Neural cell (in vitro differentiated cells): Measurements from ENCODE around the gene GPI. TPM values are rescaled to one million over a fixed set of nuclear protein-coding genes. Genes with fewer than 3 reads are reported as not detected.
"Not testable (repeated sequence)": the region's sequence is repeated elsewhere in the genome, so short reads cannot be mapped to it uniquely, and the experiment has no call there.

Experiments used
- H2AFZ ChIP-seq: fragments of 200-600, 300-800 bp; sonication (generic), shearing (Covaris generic); 2 replicates; pipeline ENCODE4 v1.6.0; 2014; ENCODE audit warnings: low read depth, mild to moderate bottlenecking, antibody characterized with exemption, low read length, moderate library complexity
- H3F3A ChIP-seq: fragments of 200-600 bp; shearing (Covaris generic); 2 replicates; pipeline ENCODE4 v1.6.1; 2016; ENCODE audit warnings: mild to moderate bottlenecking, moderate library complexity, mixed read lengths, antibody characterized with exemption, low read length; ENCODE audit not compliant: insufficient read depth, poor library complexity, severe bottlenecking
- H3K27ac ChIP-seq: fragments of 200-600, 300-800 bp; sonication (generic), shearing (Covaris generic); 2 replicates; pipeline ENCODE4 v1.5.1; 2014; ENCODE audit warnings: mild to moderate bottlenecking, low read length, moderate library complexity
- H3K27me3 ChIP-seq: fragments of 300-800, 200-600 bp; sonication (generic), shearing (Covaris generic); 2 replicates; pipeline ENCODE4 v1.6.0; 2014; ENCODE audit warnings: mild to moderate bottlenecking, low read depth, low read length, moderate library complexity; ENCODE audit not compliant: insufficient read depth
- H3K36me3 ChIP-seq: fragments of 300-800, 200-600 bp; sonication (generic), shearing (Covaris generic); 2 replicates; pipeline ENCODE4 v1.5.1; 2014; ENCODE audit warnings: mild to moderate bottlenecking, antibody characterized with exemption, low read length, moderate library complexity; ENCODE audit not compliant: insufficient read depth
- H3K4me2 ChIP-seq: fragments of 300-800, 200-600 bp; sonication (generic), shearing (Covaris generic); 2 replicates; pipeline ENCODE4 v1.6.0; 2014; ENCODE audit warnings: mild to moderate bottlenecking, low read length
- H3K4me3 ChIP-seq: fragments of 300-800, 200-600 bp; sonication (generic), shearing (Covaris generic); 2 replicates; pipeline ENCODE4 v1.5.1; 2014; ENCODE audit warnings: mild to moderate bottlenecking, low read length, moderate library complexity
- H3K79me2 ChIP-seq: fragments of 200-600 bp; shearing (Covaris generic); replicated peaks from 2 replicates; pipeline ENCODE4 v1.6.0; 2014; ENCODE audit warnings: mild to moderate bottlenecking, low read length, moderate library complexity; ENCODE audit not compliant: insufficient read depth
- H3K9ac ChIP-seq: fragments of 300-800, 200-600 bp; sonication (generic), shearing (Covaris generic); 2 replicates; pipeline ENCODE4 v1.6.1; 2016; ENCODE audit warnings: mild to moderate bottlenecking, low read length, mixed read lengths
- H3K9me2 ChIP-seq: fragments of 200-600 bp; shearing (Covaris generic); 2 replicates; pipeline ENCODE4 v1.6.1; 2016; ENCODE audit warnings: mild to moderate bottlenecking, low read length, mixed read lengths; ENCODE audit not compliant: insufficient read depth
- H3K9me3 ChIP-seq: fragments of 200-600, 300-800 bp; sonication (generic), shearing (Covaris generic); 2 replicates; pipeline ENCODE4 v1.6.1; 2016; ENCODE audit warnings: mild to moderate bottlenecking, mixed run types, low read length, moderate library complexity, mixed read lengths
- H4K20me1 ChIP-seq: fragments of 200-600 bp; shearing (Covaris generic); 2 replicates; pipeline ENCODE4 v1.6.1; 2016; ENCODE audit warnings: mild to moderate bottlenecking, mixed run types; ENCODE audit not compliant: insufficient read depth
- CTCF ChIP-seq: fragments of 450-650 bp; IDR thresholded peaks from 2 replicates; pipeline ENCODE4 v1.5.1; 2014; ENCODE audit warnings: antibody characterized with exemption, mild to moderate bottlenecking, moderate library complexity; ENCODE audit not compliant: poor library complexity, severe bottlenecking
- EP300 ChIP-seq: fragments of 450-650 bp; conservative IDR thresholded peaks from 2 replicates; pipeline ENCODE4 v1.6.1; 2014; ENCODE audit warnings: antibody characterized with exemption, mild to moderate bottlenecking, moderate library complexity; ENCODE audit not compliant: poor library complexity, severe bottlenecking
- EZH2 ChIP-seq: fragments of 200-600, 300-800 bp; shearing (Covaris generic), sonication (generic); IDR thresholded peaks from 2 replicates; pipeline ENCODE4 v1.6.1; 2014; ENCODE audit warnings: antibody characterized with exemption, low read length, borderline replicate concordance, mild to moderate bottlenecking; ENCODE audit not compliant: insufficient read depth, poor library complexity, severe bottlenecking
- MXI1 ChIP-seq: fragments of 450-650 bp; conservative IDR thresholded peaks from 2 replicates; pipeline ENCODE4 v1.6.1; 2014; ENCODE audit warnings: antibody characterized with exemption, mild to moderate bottlenecking; ENCODE audit not compliant: poor library complexity, severe bottlenecking
- POLR2AphosphoS5 ChIP-seq: IDR thresholded peaks from 2 replicates; pipeline ENCODE4 v1.6.1; 2012
- RAD21 ChIP-seq: fragments of 450-650 bp; conservative IDR thresholded peaks from 2 replicates; pipeline ENCODE4 v1.6.1; 2014; ENCODE audit warnings: antibody characterized with exemption, mild to moderate bottlenecking, moderate library complexity
- SMC3 ChIP-seq: fragments of 450-650 bp; conservative IDR thresholded peaks from 2 replicates; pipeline ENCODE4 v1.6.1; 2014; ENCODE audit warnings: antibody characterized with exemption, mild to moderate bottlenecking, moderate library complexity; ENCODE audit not compliant: poor library complexity
- TAF1 ChIP-seq: IDR thresholded peaks from 2 replicates; pipeline ENCODE4 v1.6.1; 2012; ENCODE audit warnings: low read depth
- polyA plus RNA-seq: library from polyadenylated mRNA; depleted of rRNA; stranded (reverse); fragments of >200 nt; gene quantifications from 2 replicates; pipeline ENCODE4 v1.2.3, GENCODE V29; 2014
- TF ChIP-seq, protein P1 (sequence below): IDR thresholded peaks from 2 replicates; pipeline ENCODE4 v1.6.1; 2012; ENCODE audit warnings: borderline replicate concordance

Gene GPI
- polyA plus RNA-seq, 1 donor from 2014 or later = 113 TPM

GRCh38 chr19:34331596-34331995 is 33.4 kb upstream of the GPI start:
- not testable (repeated sequence) for H3K9ac ChIP-seq, H3K9me3 ChIP-seq, H3F3A ChIP-seq, H4K20me1 ChIP-seq, H3K79me2 ChIP-seq, H3K27ac ChIP-seq, H3K36me3 ChIP-seq, H3K9me2 ChIP-seq, H2AFZ ChIP-seq, H3K27me3 ChIP-seq, H3K4me3 ChIP-seq, H3K4me2 ChIP-seq

GRCh38 chr19:34332027-34332760 is 32.8 kb upstream of the GPI start:
- no peaks in the 10 kb centered on the region for H3F3A ChIP-seq
- H3K9ac ChIP-seq = no peak overlapping the region
- H3K27me3 ChIP-seq = no peaks in the 10 kb centered on the region
- H3K4me3 ChIP-seq = no peak overlapping the region
- no peaks in the 10 kb centered on the region for H3K36me3 ChIP-seq
- TF ChIP-seq RAD21 (no peak), CTCF (no peak), SMC3 (no peak), EP300 (no peak), EZH2 (no peak), MXI1 (no peak), POLR2AphosphoS5 (no peak), TAF1 (no peak)
- TF ChIP-seq, protein P1, sequence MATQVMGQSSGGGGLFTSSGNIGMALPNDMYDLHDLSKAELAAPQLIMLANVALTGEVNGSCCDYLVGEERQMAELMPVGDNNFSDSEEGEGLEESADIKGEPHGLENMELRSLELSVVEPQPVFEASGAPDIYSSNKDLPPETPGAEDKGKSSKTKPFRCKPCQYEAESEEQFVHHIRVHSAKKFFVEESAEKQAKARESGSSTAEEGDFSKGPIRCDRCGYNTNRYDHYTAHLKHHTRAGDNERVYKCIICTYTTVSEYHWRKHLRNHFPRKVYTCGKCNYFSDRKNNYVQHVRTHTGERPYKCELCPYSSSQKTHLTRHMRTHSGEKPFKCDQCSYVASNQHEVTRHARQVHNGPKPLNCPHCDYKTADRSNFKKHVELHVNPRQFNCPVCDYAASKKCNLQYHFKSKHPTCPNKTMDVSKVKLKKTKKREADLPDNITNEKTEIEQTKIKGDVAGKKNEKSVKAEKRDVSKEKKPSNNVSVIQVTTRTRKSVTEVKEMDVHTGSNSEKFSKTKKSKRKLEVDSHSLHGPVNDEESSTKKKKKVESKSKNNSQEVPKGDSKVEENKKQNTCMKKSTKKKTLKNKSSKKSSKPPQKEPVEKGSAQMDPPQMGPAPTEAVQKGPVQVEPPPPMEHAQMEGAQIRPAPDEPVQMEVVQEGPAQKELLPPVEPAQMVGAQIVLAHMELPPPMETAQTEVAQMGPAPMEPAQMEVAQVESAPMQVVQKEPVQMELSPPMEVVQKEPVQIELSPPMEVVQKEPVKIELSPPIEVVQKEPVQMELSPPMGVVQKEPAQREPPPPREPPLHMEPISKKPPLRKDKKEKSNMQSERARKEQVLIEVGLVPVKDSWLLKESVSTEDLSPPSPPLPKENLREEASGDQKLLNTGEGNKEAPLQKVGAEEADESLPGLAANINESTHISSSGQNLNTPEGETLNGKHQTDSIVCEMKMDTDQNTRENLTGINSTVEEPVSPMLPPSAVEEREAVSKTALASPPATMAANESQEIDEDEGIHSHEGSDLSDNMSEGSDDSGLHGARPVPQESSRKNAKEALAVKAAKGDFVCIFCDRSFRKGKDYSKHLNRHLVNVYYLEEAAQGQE = no peak
- H3K27ac ChIP-seq = no peak overlapping the region
- H3K4me2 ChIP-seq = no peak overlapping the region
- H4K20me1 ChIP-seq = no peaks in the 10 kb centered on the region
- H2AFZ ChIP-seq = no peak overlapping the region
- no peaks in the 10 kb centered on the region for H3K9me3 ChIP-seq
- H3K9me2 ChIP-seq = no peaks in the 10 kb centered on the region
- H3K79me2 ChIP-seq = no peaks in the 10 kb centered on the region

GRCh38 chr19:34335914-34336313 is 29.1 kb upstream of the GPI start:
- H3K4me3 ChIP-seq = no peak overlapping the region
- no peak overlapping the region for H3K9ac ChIP-seq
- no peaks in the 10 kb centered on the region for H4K20me1 ChIP-seq
- no peak for TF ChIP-seq MXI1
- TF ChIP-seq TAF1 = no peak
- no peak for TF ChIP-seq EZH2
- TF ChIP-seq EP300 = no peak
- TF ChIP-seq, protein P1 = no peak
- no peaks in the 10 kb centered on the region for H3K9me3 ChIP-seq
- H3K36me3 ChIP-seq = no peaks in the 10 kb centered on the region
- H3K9me2 ChIP-seq = no peaks in the 10 kb centered on the region
- no peak overlapping the region for H2AFZ ChIP-seq
- no peaks in the 10 kb centered on the region for H3F3A ChIP-seq
- H3K79me2 ChIP-seq = no peaks in the 10 kb centered on the region
- no peak overlapping the region for H3K4me2 ChIP-seq
- H3K27ac ChIP-seq = no peak overlapping the region
- no peaks in the 10 kb centered on the region for H3K27me3 ChIP-seq
